Neural cell (in vitro differentiated cells): ENCODE data around the gene STAG2. TPM values are rescaled to one million over a fixed set of nuclear protein-coding genes. Genes with fewer than 3 reads are reported as not detected.

Source experiments
- H2AFZ ChIP-seq: fragments of 200-600, 300-800 bp; sonication (generic), shearing (Covaris generic); 2 replicates; pipeline ENCODE4 v1.6.0; 2014; ENCODE audit warnings: low read depth, mild to moderate bottlenecking, antibody characterized with exemption, low read length, moderate library complexity
- H3F3A ChIP-seq: fragments of 200-600 bp; shearing (Covaris generic); 2 replicates; pipeline ENCODE4 v1.6.1; 2016; ENCODE audit warnings: mild to moderate bottlenecking, moderate library complexity, mixed read lengths, antibody characterized with exemption, low read length; ENCODE audit not compliant: insufficient read depth, poor library complexity, severe bottlenecking
- H3K27ac ChIP-seq: fragments of 200-600, 300-800 bp; sonication (generic), shearing (Covaris generic); 2 replicates; pipeline ENCODE4 v1.5.1; 2014; ENCODE audit warnings: mild to moderate bottlenecking, low read length, moderate library complexity
- H3K27me3 ChIP-seq: fragments of 300-800, 200-600 bp; sonication (generic), shearing (Covaris generic); 2 replicates; pipeline ENCODE4 v1.6.0; 2014; ENCODE audit warnings: mild to moderate bottlenecking, low read depth, low read length, moderate library complexity; ENCODE audit not compliant: insufficient read depth
- H3K36me3 ChIP-seq: fragments of 300-800, 200-600 bp; sonication (generic), shearing (Covaris generic); 2 replicates; pipeline ENCODE4 v1.5.1; 2014; ENCODE audit warnings: mild to moderate bottlenecking, antibody characterized with exemption, low read length, moderate library complexity; ENCODE audit not compliant: insufficient read depth
- H3K4me2 ChIP-seq: fragments of 300-800, 200-600 bp; sonication (generic), shearing (Covaris generic); 2 replicates; pipeline ENCODE4 v1.6.0; 2014; ENCODE audit warnings: mild to moderate bottlenecking, low read length
- H3K4me3 ChIP-seq: fragments of 300-800, 200-600 bp; sonication (generic), shearing (Covaris generic); 2 replicates; pipeline ENCODE4 v1.5.1; 2014; ENCODE audit warnings: mild to moderate bottlenecking, low read length, moderate library complexity
- H3K79me2 ChIP-seq: fragments of 200-600 bp; shearing (Covaris generic); replicated peaks from 2 replicates; pipeline ENCODE4 v1.6.0; 2014; ENCODE audit warnings: mild to moderate bottlenecking, low read length, moderate library complexity; ENCODE audit not compliant: insufficient read depth
- H3K9ac ChIP-seq: fragments of 300-800, 200-600 bp; sonication (generic), shearing (Covaris generic); 2 replicates; pipeline ENCODE4 v1.6.1; 2016; ENCODE audit warnings: mild to moderate bottlenecking, low read length, mixed read lengths
- H3K9me2 ChIP-seq: fragments of 200-600 bp; shearing (Covaris generic); 2 replicates; pipeline ENCODE4 v1.6.1; 2016; ENCODE audit warnings: mild to moderate bottlenecking, low read length, mixed read lengths; ENCODE audit not compliant: insufficient read depth
- H3K9me3 ChIP-seq: fragments of 200-600, 300-800 bp; sonication (generic), shearing (Covaris generic); 2 replicates; pipeline ENCODE4 v1.6.1; 2016; ENCODE audit warnings: mild to moderate bottlenecking, mixed run types, low read length, moderate library complexity, mixed read lengths
- H4K20me1 ChIP-seq: fragments of 200-600 bp; shearing (Covaris generic); 2 replicates; pipeline ENCODE4 v1.6.1; 2016; ENCODE audit warnings: mild to moderate bottlenecking, mixed run types; ENCODE audit not compliant: insufficient read depth
- EP300 ChIP-seq: fragments of 450-650 bp; conservative IDR thresholded peaks from 2 replicates; pipeline ENCODE4 v1.6.1; 2014; ENCODE audit warnings: antibody characterized with exemption, mild to moderate bottlenecking, moderate library complexity; ENCODE audit not compliant: poor library complexity, severe bottlenecking
- EZH2 ChIP-seq: fragments of 200-600, 300-800 bp; shearing (Covaris generic), sonication (generic); IDR thresholded peaks from 2 replicates; pipeline ENCODE4 v1.6.1; 2014; ENCODE audit warnings: antibody characterized with exemption, low read length, borderline replicate concordance, mild to moderate bottlenecking; ENCODE audit not compliant: insufficient read depth, poor library complexity, severe bottlenecking
- MXI1 ChIP-seq: fragments of 450-650 bp; conservative IDR thresholded peaks from 2 replicates; pipeline ENCODE4 v1.6.1; 2014; ENCODE audit warnings: antibody characterized with exemption, mild to moderate bottlenecking; ENCODE audit not compliant: poor library complexity, severe bottlenecking
- POLR2AphosphoS5 ChIP-seq: IDR thresholded peaks from 2 replicates; pipeline ENCODE4 v1.6.1; 2012
- RAD21 ChIP-seq: fragments of 450-650 bp; conservative IDR thresholded peaks from 2 replicates; pipeline ENCODE4 v1.6.1; 2014; ENCODE audit warnings: antibody characterized with exemption, mild to moderate bottlenecking, moderate library complexity
- REST ChIP-seq: IDR thresholded peaks from 2 replicates; pipeline ENCODE4 v1.6.1; 2012; ENCODE audit warnings: borderline replicate concordance
- SMC3 ChIP-seq: fragments of 450-650 bp; conservative IDR thresholded peaks from 2 replicates; pipeline ENCODE4 v1.6.1; 2014; ENCODE audit warnings: antibody characterized with exemption, mild to moderate bottlenecking, moderate library complexity; ENCODE audit not compliant: poor library complexity
- TAF1 ChIP-seq: IDR thresholded peaks from 2 replicates; pipeline ENCODE4 v1.6.1; 2012; ENCODE audit warnings: low read depth
- polyA plus RNA-seq: library from polyadenylated mRNA; depleted of rRNA; stranded (reverse); fragments of >200 nt; gene quantifications from 2 replicates; pipeline ENCODE4 v1.2.3, GENCODE V29; 2014
- TF ChIP-seq, protein P1 (sequence below): fragments of 450-650 bp; IDR thresholded peaks from 2 replicates; pipeline ENCODE4 v1.5.1; 2014; ENCODE audit warnings: antibody characterized with exemption, mild to moderate bottlenecking, moderate library complexity; ENCODE audit not compliant: poor library complexity, severe bottlenecking

STAG2 gene
- polyA plus RNA-seq, 1 donor from 2014 or later, result 26.5 TPM

GRCh38 chrX:123967497-123967896 is 6.0 kb downstream of the STAG2 start:
- Histone ChIP-seq H4K20me1 (no peaks in the 10 kb centered on the region), H2AFZ (no peak overlapping the region), H3K4me2 (no peak overlapping the region), H3K9ac (no peak overlapping the region), H3K4me3 (no peak overlapping the region), H3K9me3 (no peaks in the 10 kb centered on the region), H3K27ac (no peak overlapping the region), H3F3A (no peaks in the 10 kb centered on the region), H3K27me3 (no peaks in the 10 kb centered on the region), H3K79me2 (peaks cover 48% of the 10 kb centered on the region), H3K9me2 (no peaks in the 10 kb centered on the region), H3K36me3 (no peaks in the 10 kb centered on the region)
- TF ChIP-seq TAF1, result no peak
- TF ChIP-seq POLR2AphosphoS5, result no peak
- TF ChIP-seq, protein P1, sequence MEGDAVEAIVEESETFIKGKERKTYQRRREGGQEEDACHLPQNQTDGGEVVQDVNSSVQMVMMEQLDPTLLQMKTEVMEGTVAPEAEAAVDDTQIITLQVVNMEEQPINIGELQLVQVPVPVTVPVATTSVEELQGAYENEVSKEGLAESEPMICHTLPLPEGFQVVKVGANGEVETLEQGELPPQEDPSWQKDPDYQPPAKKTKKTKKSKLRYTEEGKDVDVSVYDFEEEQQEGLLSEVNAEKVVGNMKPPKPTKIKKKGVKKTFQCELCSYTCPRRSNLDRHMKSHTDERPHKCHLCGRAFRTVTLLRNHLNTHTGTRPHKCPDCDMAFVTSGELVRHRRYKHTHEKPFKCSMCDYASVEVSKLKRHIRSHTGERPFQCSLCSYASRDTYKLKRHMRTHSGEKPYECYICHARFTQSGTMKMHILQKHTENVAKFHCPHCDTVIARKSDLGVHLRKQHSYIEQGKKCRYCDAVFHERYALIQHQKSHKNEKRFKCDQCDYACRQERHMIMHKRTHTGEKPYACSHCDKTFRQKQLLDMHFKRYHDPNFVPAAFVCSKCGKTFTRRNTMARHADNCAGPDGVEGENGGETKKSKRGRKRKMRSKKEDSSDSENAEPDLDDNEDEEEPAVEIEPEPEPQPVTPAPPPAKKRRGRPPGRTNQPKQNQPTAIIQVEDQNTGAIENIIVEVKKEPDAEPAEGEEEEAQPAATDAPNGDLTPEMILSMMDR, result no peak
- no peak for TF ChIP-seq SMC3
- no peak for TF ChIP-seq EP300

- Histone ChIP-seq H4K20me1 (no peaks in the 10 kb centered on the region), H3K36me3 (no peaks in the 10 kb centered on the region), H3K27ac (no peak overlapping the region), H3K4me3 (no peak overlapping the region), H3K9me2 (no peaks in the 10 kb centered on the region), H3K4me2 (no peak overlapping the region), H3K27me3 (no peaks in the 10 kb centered on the region), H2AFZ (no peak overlapping the region), H3K9ac (no peak overlapping the region), H3F3A (no peaks in the 10 kb centered on the region), H3K79me2 (peaks cover 52% of the 10 kb centered on the region), H3K9me3 (no peaks in the 10 kb centered on the region)
- TF ChIP-seq MXI1 (no peak), EP300 (no peak), EZH2 (no peak), SMC3 (no peak)
- TF ChIP-seq, protein P1, result no peak
These were observed 7.0 kb downstream of the STAG2 start for GRCh38 chrX:123968383-123969050.

GRCh38 chrX:123971982-123972381 is 10.5 kb downstream of the STAG2 start:
- Histone ChIP-seq H3K36me3 (no peaks in the 10 kb centered on the region), H3K9me2 (no peaks in the 10 kb centered on the region), H2AFZ (no peak overlapping the region), H3F3A (no peaks in the 10 kb centered on the region), H3K27me3 (no peaks in the 10 kb centered on the region), H3K79me2 (peaks cover 40% of the 10 kb centered on the region), H3K4me3 (no peak overlapping the region), H4K20me1 (no peaks in the 10 kb centered on the region), H3K9me3 (no peaks in the 10 kb centered on the region), H3K4me2 (no peak overlapping the region), H3K9ac (no peak overlapping the region), H3K27ac (no peak overlapping the region)
- TF ChIP-seq EP300 (no peak), MXI1 (no peak), EZH2 (no peak), SMC3 (no peak), POLR2AphosphoS5 (no peak), REST (no peak), TAF1 (no peak), RAD21 (no peak)
- TF ChIP-seq, protein P1, result no peak
